Inflammatory macrophage treated with lipopolysaccharide for 1 hour (primary cell): ENCODE data around the gene NTN1.

Experiments
- DNase-seq, 2 donors: peaks; one replicate each; pipeline ENCODE4 v3.0.0-alpha.2; 2020 to 2022

The NTN1 gene

GRCh38 chr17:9237053-9237410 is 215.7 kb downstream of the NTN1 start:
- no peak for DNase-seq

- DNase-seq: no peak
Observed at GRCh38 chr17:9237661-9238301, 216.5 kb downstream of the NTN1 start.

- peak; percentile 4 to 13 for DNase-seq
Observed at GRCh38 chr17:9238340-9239245, 217.3 kb downstream of the NTN1 start.

GRCh38 chr17:9239246-9239792 is 218.0 kb downstream of the NTN1 start:
- no peak for DNase-seq

DNA sequence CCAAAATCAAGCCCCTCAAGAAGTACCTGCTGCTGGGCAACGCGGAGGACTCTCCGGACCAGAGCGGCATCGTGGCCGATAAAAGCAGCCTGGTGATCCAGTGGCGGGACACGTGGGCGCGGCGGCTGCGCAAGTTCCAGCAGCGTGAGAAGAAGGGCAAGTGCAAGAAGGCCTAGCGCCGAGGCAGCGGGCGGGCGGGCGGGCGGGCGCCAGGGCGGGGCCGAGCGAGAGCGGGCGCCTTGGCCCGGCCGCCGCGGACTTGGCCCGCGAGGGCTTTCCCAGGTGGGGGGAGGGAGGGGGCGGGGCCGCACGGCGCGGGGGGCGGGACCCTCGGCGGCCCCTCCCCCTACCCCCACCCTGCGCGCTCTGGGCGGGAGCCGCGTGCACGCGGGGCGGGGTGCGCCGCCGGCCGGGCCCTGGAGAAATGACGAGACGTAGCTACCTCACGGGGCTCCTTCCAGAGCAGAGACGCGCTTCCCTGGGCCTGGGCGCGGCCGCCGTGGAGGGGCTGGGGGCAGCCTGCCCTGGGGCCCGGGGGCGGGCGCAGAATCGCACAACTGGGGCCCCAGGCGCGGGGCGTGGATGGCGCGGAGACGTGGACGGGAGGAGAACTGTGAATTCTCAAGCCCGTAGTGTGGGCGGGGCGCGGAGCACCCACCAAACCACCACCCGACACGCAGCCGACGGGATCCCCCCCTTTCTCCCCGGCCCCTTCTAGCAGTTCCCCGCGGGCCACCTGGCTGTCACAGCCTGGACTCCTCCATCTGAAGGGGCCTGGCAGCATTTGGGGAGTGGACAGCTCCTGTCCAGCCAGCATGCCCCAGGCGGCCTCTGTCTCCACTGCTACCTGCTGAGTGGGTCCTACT is 218.7 kb downstream of the NTN1 start:
- peak; percentile 64 to 69 for DNase-seq

DNA sequence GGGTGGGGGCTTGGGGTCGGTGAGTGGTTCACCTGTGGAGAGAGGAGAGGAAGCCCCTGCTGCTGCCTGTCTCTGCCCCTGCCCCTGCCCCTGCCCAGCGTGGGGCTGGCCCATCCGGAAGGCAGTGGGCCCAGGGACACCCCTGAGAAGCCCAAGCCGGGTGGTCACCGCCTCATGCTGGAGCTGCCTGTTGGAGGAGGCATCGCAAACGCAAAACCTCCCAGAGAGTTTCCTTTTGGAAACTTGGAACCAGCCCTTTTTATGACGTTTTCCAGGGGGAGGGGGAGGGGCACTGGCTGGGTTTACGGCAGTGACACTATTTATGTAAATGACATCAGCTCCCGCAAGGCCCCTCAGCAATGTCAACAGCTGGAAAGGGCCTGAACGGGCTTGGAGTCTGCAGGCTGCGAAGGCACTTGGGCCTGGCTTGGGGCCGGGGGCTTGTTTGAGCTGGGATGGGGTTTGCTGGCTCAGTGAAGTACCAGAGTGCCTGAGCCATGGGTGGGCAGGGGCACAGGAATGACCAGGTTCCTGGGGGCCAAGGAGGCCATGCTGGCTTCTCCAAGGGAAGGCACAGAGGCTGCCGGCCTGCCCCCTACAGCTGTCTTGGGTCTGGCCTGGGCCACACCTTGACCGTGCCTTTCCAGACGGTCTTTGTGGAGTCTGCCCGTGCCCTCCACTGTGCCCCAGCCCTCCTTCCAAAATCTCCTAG is 219.5 kb downstream of the NTN1 start:
- DNase-seq: no peak

DNA sequence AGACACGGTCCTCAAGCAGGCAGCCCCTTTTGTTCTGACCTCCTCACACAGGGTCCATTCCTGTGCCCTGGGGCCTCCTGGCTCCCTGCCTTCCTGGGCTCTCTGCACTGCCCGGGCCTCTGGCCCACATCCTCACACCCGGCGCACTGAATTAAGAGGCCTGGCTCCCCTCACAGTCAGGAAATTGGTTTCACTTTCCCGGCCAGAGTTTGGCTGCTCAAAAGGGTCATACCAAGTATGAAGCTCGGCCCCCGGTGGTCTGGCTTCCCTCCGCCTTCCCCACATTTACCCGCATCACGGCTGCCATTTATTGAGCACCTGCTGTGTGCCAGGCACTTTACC is 220.0 kb downstream of the NTN1 start:
- no peak for DNase-seq

- DNase-seq: no peak
Observed at GRCh38 chr17:9241774-9242496, 220.6 kb downstream of the NTN1 start.

DNA sequence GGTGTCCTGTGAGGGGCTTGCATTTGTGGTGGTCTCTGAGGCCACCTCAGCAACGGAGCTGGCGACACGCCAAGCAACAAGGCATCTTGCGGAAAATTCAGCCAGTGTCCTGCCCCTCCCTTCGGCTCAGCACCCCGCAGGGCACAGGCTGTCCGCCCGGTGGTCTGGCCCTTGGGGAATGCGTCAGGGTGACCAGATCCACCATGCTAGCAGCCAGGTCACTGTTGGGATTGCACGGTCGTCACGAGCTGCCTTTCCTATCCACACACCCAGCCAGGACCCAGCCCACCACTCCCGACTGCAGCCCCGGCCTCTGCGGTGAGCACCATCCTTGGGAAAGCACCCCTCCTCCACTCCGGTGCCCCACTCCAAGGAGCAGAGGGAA is 221.2 kb downstream of the NTN1 start:
- DNase-seq: no peak

GRCh38 chr17:9242983-9243382 is 221.7 kb downstream of the NTN1 start:
- no peak for DNase-seq

- DNase-seq: no peak
Observed at GRCh38 chr17:9244066-9245052, 223.0 kb downstream of the NTN1 start.

DNA sequence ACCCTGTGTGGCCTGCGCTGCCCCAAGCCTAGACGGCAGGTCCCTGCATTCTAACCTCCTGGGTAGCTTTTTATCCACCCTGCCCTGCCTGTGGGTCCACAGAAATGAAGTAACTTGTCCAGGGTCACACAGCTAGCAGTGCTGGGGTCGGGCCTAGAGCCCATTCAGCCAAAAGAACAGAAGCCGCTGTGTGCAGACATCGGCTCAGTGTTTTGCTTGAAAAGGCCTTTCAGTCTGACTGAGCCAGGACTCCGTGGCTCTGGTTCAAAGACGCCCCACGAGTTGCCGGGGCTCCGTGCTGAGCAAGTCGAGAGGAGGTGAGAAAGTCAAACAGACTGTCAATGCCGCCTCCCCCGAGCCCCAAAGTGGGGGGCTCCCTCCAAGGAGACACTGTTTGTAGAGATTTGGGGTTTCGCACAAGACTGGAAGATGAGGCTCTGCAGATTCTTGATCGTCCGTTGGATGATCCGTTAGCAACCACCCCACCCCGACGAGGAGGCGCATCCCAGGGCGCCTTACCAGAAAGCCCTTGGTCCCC is 226.2 kb downstream of the NTN1 start:
- no peak for DNase-seq

GRCh38 chr17:9249245-9249953 is 228.1 kb downstream of the NTN1 start:
- no peak for DNase-seq

DNA sequence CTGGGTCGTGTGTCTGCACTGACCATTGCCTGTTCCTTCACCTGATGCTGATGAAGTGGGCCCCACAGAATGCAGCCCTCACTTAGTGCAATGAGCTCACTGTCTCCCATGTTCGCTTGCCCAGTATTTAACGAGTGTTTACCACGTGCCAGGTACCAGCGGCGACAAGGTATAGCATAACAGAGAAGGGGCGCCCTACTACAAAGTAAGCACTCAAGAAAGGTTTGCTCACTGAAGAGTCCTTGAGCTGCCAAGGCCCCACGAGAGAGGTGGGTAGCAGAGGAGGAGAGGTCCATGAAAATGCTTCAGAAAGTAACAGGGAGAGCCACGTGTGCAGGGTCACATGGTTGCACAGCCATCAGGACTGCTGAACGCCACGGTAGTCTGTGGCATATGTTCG is 230.0 kb downstream of the NTN1 start:
- no peak for DNase-seq

- DNase-seq: no peak
Observed at GRCh38 chr17:9253308-9253707, 232.0 kb downstream of the NTN1 start.

- DNase-seq: no peak
Observed at GRCh38 chr17:9254841-9255240, 233.5 kb downstream of the NTN1 start.

DNA sequence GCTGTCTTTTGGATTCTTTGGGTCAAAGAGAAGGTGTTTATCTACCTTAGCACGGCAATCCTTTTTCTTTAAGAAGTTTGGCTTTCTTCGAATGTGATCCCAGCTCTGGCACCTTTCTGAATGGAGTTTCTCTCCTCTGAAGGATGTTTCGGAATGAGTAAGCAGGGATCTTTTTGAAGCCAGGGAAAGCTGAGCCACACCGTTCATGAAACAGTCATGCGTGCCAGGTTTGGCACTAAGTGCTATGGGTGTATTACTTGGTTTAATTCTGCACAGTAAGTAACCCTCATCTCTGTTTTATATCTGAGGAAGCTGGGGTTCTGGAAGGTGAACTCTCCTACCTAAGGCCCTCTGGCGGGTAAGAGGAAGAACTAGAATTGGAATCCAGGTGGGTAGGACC is 234.5 kb downstream of the NTN1 start:
- no peak for DNase-seq

GRCh38 chr17:9256361-9256750 is 235.0 kb downstream of the NTN1 start:
- no peak for DNase-seq

- no peak for DNase-seq
Observed at GRCh38 chr17:9256751-9257629, 235.7 kb downstream of the NTN1 start.
